ENCODE results near the gene PTPRC.

PTPRC gene

DNA sequence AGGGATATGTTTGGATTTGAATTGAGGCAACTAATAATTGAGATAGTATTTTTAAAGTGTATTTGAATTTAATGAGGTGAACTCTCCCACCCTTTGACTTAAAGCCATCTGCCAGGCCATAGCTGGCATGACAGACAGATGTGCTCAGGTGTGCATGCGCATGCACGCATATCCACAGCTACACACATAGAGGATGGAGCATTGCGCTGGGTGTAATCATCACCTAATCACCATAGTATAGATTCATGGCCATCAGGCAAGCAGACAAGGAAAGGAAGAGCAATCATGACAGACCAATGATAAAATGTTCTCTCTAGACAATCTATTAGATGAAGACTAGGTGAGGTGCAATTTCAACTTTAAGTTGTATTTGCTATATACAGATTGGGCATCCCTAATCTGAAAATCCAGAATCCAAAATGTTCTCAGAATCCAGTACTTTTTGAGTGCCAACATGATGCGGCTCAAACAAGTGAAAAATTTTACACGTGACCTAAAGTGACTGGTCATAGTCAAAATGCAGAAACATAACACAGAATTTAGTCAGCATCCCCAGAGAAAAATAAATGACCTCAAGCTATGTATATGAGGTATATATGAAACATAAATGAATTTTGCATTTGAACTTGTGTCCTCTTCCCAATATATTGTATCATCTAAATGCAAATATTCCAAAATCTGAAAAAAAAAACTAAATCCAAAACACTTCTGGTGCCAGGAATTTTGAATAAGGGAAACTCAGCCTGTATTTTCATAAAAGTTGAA lies 70.1 kb downstream of the PTPRC start:
- no peak for DNase-seq

DNA sequence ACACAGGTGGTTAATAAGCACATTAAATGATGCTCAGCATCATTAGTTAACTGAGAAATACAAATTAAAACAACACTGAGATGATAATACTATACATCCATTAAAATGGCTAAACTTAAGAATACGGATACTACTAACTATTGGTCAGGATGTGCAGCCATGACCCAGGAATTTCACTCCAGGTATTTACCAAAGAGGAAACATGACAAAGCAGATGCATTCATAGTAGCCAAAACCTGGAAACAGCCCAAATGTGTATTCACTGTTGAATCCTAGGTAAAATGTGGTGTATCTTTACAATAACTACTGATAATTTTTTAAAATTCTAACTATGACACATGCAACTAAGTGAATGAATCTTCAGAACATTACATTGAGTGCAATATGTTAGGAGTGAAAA lies 73.0 kb downstream of the PTPRC start:
- no peak for DNase-seq

GRCh38 chr1:198713081-198713480 lies 74.2 kb downstream of the PTPRC start:
- no peak for DNase-seq

- DNase-seq = no peak
Measured at GRCh38 chr1:198714271-198714670, 75.4 kb downstream of the PTPRC start.

DNA sequence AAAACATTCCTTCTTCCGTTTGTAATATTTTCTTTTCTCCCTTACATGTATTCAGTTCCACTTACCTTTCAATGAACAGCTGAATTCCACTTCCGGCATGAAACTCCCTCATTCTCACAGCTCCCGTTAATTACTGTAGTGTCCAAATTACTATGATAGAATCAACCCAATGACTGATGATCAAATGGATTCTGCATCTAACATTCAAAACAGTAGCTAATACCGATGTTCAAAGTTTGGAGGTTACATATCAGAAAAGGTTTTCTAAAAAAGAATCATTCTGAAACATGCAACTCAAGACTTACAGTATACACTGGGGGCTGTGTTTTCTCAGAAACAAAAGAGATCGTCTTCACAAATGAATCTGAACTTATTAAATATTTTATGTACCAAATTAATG lies 77.2 kb downstream of the PTPRC start:
- DNase-seq = no peak

DNA sequence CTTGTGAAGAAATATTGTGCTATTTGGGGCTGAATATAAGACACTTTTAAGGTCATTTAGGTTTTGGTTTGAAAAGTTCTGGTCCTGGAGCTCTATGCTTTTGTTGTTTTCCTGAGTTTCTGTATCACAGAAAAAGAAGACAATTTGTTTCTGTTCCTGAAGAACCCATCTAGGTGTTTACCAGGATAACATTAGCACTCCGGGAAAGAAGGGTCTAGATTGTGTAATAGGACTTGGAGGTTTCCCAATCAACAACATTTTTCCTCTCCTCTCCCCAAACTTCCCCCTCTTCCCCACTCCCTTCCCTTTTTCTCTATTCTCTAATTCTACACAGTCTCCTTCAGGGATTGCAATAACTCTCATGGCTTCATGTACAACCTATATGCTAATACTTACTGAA lies 78.7 kb downstream of the PTPRC start:
- DNase-seq = no peak

DNA sequence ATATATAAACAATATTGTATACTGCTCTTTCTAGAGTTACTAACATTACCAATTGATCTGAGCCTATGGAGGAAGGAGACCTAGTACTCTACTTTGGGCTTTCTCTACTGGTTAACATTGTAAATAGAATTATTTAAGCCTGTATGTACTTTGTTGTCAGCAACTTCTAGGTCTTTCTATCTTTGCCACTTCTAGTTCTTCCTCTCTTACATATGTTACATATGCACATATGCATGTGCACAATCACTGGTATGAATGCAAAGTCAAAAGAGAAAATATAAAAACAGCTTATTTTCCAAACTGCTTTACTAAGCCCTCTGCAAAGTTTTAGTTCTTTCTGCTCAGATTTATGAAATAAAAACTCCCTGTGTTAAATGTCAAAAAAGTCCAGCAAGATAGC lies 84.3 kb downstream of the PTPRC start:
- DNase-seq = no peak

- DNase-seq = no peak
Measured at GRCh38 chr1:198725090-198725489, 86.2 kb downstream of the PTPRC start.

DNA sequence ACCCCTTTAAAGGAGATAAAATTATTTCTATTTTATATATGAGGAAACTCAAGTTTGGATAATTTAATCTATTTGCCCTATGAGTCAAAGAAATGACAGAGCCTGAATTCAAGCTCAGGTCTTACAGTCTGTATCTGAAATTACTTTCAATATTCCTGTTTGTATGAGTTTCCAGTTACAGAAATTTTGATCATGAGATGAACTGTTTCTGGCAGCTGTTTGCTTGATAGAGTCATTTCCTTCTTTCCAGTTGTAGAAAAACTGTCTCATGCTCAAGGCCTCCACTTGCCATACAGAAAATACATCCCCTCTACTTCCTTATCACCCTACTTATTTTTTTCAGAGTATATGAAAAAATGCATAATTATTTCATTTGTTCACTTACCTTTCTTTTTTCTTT lies 87.6 kb downstream of the PTPRC start:
- DNase-seq = no peak

DNA sequence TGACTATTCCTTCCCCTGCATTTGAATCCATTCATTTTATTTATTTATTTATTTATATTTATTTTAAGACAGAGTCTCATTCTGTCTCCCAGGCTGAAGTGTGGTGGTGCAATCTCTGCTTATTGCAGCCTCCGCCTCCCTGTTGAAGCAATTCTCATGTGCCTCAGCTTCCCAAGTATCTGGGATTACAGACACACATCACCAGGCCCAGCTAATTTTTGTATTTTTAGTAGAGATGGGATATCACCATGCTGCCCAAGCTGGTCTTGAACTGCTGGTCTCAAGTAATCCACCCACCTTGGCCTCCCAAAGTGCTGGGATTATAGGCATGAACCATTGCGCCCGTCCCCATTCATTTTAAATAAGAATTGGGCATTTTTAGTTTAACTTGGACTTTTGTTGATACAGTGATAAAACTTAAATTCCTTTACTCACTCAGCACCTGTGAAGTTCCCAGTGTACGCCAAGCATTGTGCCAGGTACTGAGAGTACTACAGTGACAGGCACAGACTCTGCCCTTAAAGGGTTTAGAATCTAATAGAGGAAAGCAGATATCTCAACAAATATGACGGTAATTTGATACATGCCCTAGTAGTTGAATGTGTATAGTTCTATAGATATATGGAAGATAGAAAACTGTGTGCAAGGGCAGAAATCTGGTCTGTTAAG lies 90.5 kb downstream of the PTPRC start:
- DNase-seq = no peak

GRCh38 chr1:198730952-198731351 lies 92.1 kb downstream of the PTPRC start:
- DNase-seq = no peak

GRCh38 chr1:198734323-198735008 lies 95.6 kb downstream of the PTPRC start:
- no peak for DNase-seq

DNA sequence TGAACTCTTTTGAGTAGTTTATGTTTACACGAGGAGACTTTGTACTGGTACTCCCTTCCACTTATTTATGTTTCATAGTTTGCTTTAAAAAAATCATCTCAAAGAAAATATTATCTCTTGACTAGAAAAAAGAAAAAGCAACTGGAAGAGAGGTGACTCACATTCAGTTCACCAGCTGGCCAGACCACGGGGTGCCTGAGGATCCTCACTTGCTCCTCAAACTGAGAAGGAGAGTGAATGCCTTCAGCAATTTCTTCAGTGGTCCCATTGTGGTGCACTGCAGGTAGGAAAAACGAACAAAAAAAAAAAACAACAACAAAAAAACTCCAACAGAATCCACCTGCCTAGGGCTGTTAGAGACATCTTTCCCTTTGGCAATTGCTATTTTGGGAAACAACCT lies 102.9 kb downstream of the PTPRC start:
- no peak for DNase-seq

DNA sequence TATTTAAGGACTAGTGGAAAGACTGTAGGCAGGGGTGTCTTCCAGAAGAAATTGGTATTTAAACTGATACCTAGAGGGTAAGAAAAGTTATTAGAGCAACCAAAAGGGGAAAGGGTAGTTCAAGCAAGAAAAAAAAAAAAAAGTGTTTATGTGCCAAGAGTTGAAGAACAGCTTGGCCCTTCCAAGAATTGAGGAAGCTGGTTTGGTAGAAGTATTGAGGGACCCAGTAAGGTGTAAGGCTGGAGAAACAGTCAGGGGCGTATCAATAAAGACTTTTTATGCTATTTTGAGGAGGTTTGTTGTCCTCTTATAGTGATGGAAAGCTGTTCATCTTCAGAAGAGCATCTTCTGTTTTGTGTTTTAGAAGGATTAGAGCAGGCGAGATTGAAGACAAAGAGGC lies 108.3 kb downstream of the PTPRC start:
- DNase-seq = no peak

DNA sequence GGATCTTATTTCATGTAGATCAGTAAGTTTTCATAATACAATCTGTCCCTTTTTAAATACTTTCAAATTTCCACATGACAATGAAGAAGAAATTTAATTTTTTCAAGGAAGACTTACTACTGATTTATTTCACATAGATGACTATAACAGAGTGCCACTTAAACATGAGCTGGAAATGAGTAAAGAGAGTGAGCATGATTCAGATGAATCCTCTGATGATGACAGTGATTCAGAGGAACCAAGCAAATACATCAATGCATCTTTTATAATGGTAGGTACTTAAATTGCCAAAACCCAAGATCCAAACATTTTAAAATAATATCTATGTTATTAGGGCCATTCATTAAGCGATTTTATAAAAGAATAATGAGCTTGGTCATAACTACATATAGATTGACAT lies 110.4 kb downstream of the PTPRC start:
- DNase-seq = no peak

DNA sequence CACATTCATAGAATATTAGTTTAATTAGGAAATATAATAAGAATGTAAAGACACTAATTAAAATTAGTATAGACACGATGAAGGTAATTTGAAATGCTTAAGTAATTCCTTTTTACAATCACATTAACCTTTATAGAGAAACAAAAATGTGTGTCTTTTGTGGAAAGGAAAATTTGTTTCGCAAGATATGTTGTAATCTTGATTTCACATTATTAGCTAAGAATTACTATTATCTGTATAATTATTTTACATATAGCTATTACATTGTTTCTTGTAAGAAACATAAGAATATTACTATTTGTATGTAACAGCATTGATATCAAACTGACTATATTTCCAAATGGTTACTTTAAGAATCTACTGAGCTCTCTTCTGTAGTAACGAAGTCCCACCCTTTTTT lies 111.2 kb downstream of the PTPRC start:
- DNase-seq = no peak

DNA sequence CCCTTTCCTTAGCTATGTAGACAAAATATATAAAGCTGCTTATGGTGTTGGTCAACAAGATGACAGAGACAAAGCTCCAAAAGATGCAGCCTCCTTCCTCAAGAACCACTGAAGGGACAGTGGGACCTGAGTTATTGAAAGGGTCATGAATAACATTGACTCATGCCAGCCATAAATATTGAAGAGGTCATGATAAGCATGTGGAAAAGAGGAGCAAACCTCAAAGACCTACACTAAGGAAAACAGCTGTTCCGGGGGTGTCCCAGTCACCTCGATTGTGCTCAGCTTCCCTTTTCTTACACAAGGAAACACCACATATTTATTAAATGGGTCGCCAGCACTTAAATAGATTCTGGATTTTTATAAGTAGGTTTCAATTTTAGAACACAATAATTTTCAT lies 112.9 kb downstream of the PTPRC start:
- DNase-seq = no peak

DNA sequence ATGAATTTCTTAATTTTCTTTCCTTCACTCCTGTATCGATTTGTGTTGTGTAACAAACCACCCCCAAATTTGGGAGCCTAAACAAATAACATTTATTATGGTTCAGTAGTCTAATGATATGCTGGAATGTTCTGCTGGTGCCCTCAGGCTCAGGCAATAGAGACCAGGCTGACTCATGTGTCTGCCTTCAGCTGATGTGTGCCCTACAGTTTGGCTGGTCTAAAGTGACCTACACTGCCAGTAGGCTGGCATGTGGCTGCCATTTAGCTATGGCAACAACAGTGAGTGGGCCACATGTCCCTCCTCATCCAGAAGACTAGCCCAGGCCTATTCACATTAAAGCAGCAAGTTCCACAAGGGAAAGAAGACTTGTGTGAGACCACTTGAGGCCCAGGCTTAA lies 115.8 kb downstream of the PTPRC start:
- no peak for DNase-seq

GRCh38 chr1:198755715-198756114 lies 116.9 kb downstream of the PTPRC start:
- DNase-seq = no peak

GRCh38 chr1:198756470-198756869 lies 117.6 kb downstream of the PTPRC start:
- no peak for DNase-seq

DNA sequence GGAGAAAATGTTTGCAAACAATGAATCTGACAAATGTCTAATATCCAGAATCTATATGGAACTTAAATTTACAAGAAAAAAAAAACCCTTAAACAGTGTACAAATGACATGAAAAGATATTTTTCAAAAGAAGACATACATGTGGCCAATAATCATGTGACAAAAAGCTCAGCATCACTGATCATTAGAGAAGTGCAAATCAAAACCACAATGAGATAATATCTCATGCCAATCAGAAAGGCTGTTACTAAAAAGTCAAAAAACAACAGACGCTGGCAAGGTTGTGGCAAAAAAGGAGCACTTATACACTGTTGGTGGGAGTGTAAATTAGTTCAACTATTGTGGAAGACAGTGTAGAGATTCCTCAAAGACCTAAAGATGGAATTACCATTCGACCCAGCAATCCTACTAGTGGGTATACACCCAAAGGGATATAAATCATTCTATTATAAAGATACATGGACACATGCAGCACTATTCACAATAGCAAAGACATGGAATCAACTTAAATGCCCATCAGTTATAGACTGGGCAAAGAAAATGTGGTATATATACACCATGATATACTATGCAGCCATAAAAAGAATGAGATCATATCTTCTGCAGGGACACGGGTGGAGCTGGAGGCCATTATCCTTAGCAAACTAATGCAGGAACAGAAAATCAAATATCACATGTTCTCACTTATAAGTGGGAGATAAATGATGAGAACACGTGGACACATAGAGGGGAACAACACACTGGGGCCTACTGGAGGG lies 123.2 kb downstream of the PTPRC start:
- DNase-seq = no peak

DNA sequence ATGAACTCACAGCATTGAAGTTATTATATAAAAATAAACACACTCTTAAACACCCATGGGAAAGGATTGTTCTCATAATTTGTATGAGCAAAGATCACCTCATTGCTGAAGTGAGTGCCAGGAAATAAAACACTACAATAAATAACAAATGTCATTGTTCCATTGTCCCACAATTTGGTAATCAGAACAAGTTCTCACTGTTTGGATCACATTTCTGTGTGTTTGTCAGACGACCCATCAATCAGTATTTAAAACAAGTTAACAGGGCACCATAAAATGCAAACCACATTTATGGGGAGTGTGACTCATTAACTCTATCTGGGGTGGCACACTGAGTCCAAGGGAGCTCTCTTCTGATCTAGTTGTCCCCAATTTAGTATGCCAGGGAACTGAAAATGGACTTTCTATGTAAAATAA lies 124.5 kb downstream of the PTPRC start:
- DNase-seq = no peak

- no peak for DNase-seq
Measured at GRCh38 chr1:198764748-198765147, 125.9 kb downstream of the PTPRC start.
